Gastroesophageal sphincter (tissue), 3 donors: Measurements from ENCODE around the gene NMD3.

ENCODE experiments used
- EP300 ChIP-seq: sonication (generic); formaldehyde crosslinking; IDR thresholded peaks from one replicate; pipeline ENCODE4 v1.6.1; 2017; ENCODE audit warnings: antibody characterized with exemption, mild to moderate bottlenecking
- TF ChIP-seq, protein P1 (sequence below), 4 experiments: fragments of 200-600 bp in 2 of 4; fragments of 450-650 bp in 2 of 4; sonication (generic) in 1 of 4; IDR thresholded peaks; one replicate each; pipeline ENCODE4 v1.5.1; 2017 to 2019; ENCODE audit warnings: antibody characterized with exemption in 4 of 4, mild to moderate bottlenecking in 2 of 4, moderate library complexity in 2 of 4

- TF ChIP-seq, protein P1, sequence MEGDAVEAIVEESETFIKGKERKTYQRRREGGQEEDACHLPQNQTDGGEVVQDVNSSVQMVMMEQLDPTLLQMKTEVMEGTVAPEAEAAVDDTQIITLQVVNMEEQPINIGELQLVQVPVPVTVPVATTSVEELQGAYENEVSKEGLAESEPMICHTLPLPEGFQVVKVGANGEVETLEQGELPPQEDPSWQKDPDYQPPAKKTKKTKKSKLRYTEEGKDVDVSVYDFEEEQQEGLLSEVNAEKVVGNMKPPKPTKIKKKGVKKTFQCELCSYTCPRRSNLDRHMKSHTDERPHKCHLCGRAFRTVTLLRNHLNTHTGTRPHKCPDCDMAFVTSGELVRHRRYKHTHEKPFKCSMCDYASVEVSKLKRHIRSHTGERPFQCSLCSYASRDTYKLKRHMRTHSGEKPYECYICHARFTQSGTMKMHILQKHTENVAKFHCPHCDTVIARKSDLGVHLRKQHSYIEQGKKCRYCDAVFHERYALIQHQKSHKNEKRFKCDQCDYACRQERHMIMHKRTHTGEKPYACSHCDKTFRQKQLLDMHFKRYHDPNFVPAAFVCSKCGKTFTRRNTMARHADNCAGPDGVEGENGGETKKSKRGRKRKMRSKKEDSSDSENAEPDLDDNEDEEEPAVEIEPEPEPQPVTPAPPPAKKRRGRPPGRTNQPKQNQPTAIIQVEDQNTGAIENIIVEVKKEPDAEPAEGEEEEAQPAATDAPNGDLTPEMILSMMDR (IDR thresholded peaks at IDR 0.05): no peak
- no peak for TF ChIP-seq EP300
These were observed 68.1 kb downstream of the NMD3 start for GRCh38 chr3:161289174-161289573.
